NCI-H82 treated with DMSO at 0.1 percent for 48 hours (cell line): ENCODE measurements around the gene CAMSAP1.
"Not testable (repeated sequence)": the region's sequence is repeated elsewhere in the genome, so short reads cannot be mapped to it uniquely, and the experiment has no call there.

ENCODE experiments used
- DNase-seq: peaks from one replicate; lab custom pipeline; 2025; ENCODE audit not compliant: unreplicated experiment; lab: John Stamatoyannopoulos, UW

Gene CAMSAP1

GRCh38 chr9:135898634-135899407, 8.5 kb downstream of the CAMSAP1 start:
- DNase-seq, result no peak

DNA sequence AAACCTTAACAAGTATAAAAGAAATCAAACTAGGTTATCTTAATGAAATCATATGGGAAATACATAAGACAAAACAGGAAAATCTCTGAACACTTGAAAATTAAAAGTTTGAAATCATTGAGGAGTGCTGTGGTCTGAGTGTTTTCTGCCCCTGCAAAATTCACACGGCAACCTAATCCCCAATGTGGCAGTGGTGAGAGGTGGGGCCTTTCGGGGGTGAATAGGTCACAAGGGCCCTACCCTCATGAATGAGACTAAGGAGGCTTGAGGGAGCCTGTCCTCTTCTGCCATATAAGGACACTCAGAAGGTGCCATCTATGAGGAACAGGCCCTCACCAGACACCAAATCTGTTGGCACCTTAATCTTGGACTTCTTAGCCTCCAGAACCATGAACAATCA, 10.7 kb downstream of the CAMSAP1 start:
- no peak for DNase-seq

DNA sequence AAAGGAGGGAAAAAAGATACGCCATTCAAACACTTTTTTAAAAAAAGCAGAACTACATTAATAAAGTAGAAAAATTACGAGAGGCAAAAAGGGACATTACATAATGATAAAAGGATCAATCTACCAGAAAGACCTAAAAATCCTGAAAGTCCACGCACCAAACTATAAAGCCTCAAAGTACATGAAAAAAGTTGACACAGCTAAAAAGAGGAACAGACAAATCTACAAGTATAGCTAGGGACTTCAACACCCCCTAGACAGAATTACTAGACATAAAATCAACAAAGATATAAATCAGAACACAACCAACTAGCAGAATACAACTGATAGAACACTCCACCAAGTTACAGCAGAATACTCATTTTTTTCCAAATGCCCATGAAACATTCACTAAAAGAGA, 11.1 kb downstream of the CAMSAP1 start:
- no peak for DNase-seq

GRCh38 chr9:135895202-135895848, 12.0 kb downstream of the CAMSAP1 start:
- no peak for DNase-seq

GRCh38 chr9:135893104-135893503, 14.2 kb downstream of the CAMSAP1 start:
- DNase-seq, result no peak

DNA sequence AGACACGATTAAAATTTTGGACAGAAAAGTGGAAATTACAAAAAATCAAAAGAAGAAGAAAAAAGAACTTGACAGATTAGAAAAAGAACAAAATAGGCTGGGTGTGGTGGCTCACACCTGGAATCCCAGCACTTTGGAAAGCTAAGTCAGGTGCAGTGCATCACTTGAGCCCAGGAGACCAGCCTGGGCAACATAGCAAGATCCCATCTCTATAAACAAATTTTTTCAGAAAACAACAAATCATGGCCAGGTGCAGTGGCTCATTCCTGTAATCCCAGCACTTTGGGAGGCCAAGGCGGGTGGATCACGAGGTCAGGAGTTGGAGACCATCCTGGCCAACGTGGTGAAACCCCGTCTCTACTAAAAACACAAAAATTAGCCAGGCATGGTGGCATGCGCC, 15.0 kb downstream of the CAMSAP1 start:
- not testable (repeated sequence) for DNase-seq

- no peak for DNase-seq
Observed at GRCh38 chr9:135891027-135891631, 16.2 kb downstream of the CAMSAP1 start.

DNA sequence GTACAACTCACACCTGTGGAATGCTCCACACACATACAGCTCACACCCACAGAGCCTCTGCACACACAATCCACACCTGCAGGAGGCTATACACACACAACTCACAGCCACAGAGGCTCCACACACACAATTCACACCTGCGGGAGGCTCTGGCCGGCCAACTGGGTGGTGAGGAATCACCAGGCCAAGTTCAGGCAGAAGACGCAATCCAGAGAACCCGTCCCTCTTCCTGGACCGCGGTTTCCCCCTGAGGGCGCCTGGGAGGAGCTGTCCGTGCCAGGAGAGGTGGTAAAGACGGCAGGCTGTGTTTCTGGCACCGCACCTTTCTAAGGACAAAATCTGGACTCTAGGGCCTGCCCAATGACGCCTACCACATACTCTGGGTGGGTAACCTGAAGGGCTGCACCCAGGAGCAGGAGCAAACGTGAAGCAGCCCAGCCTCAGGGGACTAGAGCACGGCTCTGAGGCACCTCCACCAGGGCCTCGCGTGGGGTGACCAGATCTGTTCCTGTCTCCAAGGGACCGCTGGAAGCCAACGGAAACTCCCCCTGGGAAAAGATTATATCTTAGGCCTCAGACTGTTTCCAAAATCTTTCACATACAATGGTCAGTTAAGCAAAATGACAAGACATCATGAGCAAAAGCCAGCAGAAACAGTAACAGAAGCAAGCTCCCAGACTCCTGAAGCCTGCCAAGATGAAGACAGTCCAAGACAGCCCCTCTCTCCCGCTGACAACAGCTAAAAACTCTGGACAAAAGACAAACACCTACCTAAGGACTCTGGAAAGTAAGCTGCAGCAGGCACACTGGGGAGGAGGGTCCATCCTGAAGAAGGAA, 16.9 kb downstream of the CAMSAP1 start:
- DNase-seq, result no peak

GRCh38 chr9:135889564-135890189, 17.7 kb downstream of the CAMSAP1 start:
- DNase-seq, result no peak

GRCh38 chr9:135888766-135889394, 18.5 kb downstream of the CAMSAP1 start:
- no peak for DNase-seq

DNA sequence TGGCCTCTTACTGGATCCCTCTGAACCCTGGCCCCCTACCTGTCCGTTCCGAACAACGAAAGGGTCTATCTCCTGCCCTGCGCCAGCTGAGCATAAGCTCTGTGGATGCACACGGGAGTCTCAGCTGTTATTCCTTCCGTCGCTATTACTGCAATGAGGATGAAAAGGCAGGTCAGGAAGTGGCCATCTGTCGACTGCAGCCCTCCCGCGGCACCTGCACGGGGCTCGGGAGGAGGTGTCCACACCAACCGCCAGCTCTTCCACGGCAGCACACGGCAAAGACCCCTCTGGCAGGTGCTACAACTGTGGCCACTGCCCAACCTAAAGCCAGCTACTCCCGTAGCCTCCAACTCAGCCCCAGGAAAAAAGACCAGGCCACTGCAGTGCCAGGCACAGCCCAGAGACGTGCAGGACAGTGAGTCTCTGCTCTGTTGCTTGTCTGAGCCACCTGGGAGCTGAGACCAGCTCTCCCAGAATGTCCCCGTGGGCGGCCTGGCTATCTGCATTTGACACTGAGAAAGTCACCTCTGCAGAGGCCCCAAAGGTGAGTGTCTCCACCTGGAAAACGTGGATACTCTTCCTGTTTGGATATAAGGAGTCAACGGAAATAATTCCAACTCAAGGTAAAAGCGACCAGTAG, 19.1 kb downstream of the CAMSAP1 start:
- no peak for DNase-seq

DNA sequence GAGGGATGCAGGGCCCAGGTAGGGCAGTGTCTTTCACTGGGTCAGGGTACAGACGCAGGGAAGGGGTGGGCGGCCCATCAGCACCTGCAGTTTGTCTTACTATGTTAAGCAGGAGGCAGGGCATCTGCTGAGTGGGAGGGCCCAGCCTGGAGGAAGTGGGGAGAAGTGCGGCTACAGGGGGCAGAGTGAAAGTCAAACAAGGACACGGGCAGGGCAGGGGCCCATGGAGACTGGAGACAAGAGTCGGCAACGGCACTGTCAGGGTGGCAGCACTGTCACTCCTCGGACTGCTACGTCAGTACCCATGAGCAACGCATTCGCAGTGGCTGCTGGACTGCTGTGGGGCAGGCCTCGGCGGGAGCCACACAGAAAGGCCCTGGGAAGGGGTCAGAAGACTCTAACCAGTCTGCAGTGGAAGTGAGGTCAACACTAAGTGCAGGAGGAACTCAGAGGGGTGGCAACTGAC, 19.7 kb downstream of the CAMSAP1 start:
- DNase-seq, result no peak

GRCh38 chr9:135887021-135887507, 20.3 kb downstream of the CAMSAP1 start:
- no peak for DNase-seq

DNA sequence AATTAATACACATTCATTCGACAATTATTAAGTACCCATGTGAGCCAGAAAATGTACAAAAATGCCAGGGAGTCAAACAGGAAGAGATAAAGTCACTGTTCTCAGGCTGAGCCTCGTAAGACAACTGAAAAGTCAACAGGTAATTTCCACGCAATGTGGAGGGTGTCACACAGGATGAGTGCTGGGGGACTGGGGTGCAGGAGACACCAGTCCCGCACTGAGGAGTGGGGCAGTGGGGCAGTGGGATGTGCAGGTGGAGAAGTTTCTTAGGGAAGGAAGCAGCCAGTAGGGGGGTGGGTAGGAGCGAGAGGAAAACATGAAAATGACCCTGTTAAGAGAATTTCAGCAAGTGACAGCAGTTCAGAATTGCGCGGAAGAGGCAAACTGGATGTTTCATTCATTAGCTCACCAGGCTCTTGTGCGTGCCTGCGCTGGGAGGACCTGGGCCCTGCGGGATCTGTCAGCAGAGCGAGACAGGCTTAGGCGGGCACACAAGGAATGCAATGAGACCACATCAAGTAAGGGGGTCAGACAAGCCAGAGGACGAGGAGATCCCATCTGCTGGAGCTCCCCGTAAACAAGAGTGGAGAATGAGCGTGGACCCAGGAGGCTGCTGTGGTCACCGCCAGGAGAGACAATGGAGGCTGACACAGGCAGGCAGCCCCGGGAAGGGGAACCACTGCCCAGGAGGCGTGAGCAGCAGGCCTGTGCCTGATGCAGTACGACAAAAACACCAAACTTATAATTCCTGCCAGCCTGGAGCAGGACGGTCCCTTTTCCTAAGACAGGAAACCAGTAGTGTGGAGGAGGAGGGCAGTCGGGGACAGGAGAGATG, 21.0 kb downstream of the CAMSAP1 start:
- DNase-seq, result no peak

DNA sequence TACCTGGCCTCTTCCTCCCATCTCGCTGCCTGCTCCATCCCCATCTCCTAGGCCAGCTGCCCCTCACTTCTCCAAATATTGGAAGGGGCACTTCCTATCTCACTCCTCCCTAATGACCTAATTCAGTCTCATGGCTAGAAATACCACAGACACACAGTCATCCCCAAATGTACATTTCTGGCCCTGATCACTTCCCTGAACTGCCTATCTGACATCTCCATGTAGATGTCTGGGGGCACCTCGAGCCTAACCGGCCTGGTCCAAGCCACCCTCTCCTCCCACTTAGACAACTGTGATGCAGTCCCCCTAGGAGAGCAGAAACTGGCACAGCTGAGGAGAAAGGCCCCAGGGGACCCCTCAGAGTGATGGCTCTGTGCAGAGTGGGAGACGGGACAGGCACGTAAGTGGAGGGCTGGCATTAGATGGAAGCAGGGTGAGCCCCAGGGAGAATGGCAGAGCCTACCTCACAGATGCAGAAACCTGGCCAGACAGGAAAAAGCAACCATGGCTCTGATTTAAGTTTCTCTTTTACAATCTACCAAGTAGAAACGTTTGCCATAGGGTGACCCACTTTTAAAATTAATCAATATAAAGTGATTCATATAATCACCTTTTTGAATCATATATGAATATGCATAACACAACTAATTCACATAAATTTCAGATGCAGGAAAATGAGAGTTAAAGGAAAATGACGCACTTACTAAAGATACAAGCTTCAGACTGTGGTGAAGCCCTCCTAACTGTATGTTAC, 22.1 kb downstream of the CAMSAP1 start:
- no peak for DNase-seq

GRCh38 chr9:135884328-135885035, 22.9 kb downstream of the CAMSAP1 start:
- DNase-seq, result no peak

DNA sequence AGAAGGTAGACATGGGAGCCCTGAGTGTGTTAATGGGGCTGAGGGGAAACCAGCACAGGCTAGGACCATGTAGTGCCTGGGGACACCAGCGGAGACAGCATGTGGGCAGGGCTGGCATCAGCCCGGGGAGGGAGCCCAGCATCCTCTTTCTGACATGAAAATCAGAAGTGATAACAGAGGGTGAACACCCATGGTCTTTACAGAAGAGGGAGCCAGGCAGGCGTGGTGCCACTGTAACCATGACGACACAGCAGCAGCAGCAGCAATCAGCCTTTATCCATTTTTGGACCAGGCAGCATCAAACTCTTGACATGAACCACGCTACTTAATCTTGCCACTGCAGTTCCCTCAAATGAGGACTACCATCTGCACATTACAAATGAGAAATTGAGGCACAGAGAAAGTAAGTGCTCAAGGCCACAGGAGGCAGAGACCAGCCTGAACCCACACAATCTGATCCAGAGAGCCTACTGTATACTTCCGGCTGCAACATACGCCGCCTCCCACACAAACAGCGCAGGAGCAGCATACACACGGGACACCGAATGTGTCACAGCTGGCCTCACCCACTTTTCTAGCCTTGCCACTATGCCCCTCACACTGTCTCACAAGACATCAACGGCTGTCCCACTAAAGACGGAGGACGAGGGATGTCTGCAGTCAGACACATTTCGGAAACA, 23.8 kb downstream of the CAMSAP1 start:
- DNase-seq, result no peak
